ENCODE results near the gene REV1.
"Not testable (repeated sequence)": the region's sequence is repeated elsewhere in the genome, so short reads cannot be mapped to it uniquely, and the experiment has no call there.

REV1 gene

DNA sequence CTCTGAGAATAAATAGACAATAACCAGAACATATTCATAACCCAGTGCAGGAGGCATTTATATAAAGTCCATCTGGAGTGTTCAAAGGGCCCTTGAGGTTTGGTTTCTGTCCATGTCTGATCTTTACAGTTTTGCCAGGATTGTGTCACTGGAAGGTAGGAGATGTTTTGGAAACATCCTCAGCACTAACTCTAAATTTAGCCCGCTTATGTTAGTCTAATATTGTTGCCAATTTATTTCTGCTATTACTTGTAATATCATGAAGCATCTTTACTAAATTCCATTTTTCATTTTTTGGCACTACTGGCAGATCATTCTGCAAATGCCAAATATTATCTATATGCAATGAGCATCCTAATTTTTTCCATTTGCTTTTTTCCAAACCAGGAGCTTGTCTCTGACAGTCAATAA, 22.4 kb upstream of the REV1 start:
- no peak for FAIRE-seq
- TF ChIP-seq CTCF (IDR thresholded peaks at IDR 0.05; ENCODE audit: insufficient read depth, missing control alignments) = no peak
- no peak for DNase-seq (ENCODE audit: insufficient read length, low spot score)

DNA sequence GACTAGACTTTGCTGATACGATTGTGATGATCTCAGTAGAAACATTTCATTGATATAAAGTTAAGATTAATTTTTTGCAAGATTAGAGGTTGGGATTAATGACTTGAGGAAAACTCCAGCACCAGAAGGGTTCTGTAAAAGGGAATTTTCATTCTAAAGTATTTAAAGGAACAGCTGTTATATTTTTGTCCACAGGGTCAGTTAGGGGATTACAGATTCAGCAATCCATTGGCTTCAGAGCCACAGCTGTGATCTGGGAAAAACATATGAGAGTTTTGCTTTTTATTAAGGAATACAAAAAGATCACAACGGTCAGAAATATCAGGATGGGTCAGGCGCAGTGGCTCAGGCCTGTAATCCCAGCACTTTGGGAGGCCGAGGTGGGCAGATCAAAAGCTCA, 19.6 kb upstream of the REV1 start:
- no peak for DNase-seq (ENCODE audit: insufficient read length, low spot score)
- FAIRE-seq = no peak
- TF ChIP-seq CTCF (IDR thresholded peaks at IDR 0.05; ENCODE audit: insufficient read depth, missing control alignments) = no peak

DNA sequence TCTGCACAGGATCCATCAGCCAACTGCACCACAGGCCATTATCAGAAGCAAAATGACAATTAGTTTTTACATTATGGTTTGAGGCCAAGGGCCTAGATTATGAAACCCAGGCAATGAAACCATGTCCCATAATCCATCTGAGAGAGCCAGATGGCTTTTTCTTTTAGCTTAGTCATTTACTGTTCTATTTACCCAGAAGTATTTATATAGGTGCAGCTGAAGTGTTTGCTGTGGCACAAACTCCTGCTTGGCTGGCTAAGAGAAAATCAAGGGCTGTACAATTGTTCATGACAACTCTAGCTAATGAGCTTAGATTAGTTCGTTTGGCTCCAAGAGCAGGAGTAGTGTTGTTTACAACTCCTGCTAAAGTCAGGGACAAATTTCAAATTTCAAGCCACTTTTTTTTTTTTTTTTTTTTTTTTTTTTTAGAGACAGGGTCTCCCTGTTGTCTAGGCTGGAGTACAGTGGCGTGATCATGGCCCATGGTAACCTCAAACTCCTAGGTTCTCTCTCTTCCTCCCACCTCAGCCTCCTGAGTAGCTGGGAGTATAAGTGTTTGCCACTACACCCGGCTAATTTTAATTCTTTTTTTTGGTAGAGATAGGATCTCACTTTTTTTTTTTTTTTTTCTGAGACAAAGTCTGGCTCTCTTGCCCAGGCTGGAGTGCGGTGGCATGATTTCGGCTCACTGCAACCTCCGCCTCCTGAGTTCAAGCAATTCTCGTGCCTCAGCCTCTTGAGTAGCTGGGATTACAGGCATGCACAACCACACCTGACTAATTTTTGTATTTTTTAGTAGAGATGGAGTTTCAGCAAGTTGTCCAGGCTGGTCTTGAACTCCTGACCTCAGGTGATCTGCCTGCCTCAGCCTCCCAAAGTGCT, 18.4 kb upstream of the REV1 start:
- FAIRE-seq (no peak), DNase-seq (ENCODE audit: insufficient read length, low spot score) (no peak)
- TF ChIP-seq CTCF (IDR thresholded peaks at IDR 0.05; ENCODE audit: insufficient read depth, missing control alignments) = no peak

DNA sequence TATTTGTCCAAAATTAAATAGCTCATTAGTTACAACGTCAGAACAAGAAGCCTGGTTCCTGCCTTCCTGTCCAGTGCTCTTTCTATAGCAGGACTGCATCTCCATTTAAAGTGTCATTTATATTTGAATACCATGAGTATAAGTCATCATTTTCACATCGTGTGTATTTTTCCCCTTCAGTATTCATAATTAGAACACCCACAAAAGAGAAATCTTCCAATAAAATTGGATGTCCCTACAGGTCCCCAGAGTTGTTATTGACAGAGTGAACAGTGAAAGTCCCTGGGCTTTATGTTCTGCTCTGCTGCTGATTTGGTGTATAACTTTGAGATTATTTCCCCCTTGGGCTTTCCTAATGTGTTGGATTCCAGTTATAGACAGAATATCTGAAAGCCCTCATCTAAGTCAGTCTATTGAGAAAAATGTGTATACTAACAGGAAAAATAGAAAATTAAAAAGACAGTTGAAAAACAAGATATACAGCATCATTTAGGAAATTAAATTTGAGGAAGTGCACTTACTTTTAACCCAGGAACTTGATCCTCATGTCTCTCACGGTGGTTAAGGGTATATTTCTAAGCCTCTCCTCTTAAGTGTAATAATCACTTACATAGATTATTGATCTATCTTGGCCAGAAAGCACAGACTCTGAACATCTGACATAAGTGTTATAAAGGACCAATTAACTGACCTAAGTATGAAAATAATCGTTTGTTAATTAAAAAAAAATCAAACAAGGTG, 15.2 kb upstream of the REV1 start:
- TF ChIP-seq CTCF (IDR thresholded peaks at IDR 0.05; ENCODE audit: insufficient read depth, missing control alignments) = no peak
- DNase-seq (ENCODE audit: insufficient read length, low spot score) = no peak
- no peak for FAIRE-seq

DNA sequence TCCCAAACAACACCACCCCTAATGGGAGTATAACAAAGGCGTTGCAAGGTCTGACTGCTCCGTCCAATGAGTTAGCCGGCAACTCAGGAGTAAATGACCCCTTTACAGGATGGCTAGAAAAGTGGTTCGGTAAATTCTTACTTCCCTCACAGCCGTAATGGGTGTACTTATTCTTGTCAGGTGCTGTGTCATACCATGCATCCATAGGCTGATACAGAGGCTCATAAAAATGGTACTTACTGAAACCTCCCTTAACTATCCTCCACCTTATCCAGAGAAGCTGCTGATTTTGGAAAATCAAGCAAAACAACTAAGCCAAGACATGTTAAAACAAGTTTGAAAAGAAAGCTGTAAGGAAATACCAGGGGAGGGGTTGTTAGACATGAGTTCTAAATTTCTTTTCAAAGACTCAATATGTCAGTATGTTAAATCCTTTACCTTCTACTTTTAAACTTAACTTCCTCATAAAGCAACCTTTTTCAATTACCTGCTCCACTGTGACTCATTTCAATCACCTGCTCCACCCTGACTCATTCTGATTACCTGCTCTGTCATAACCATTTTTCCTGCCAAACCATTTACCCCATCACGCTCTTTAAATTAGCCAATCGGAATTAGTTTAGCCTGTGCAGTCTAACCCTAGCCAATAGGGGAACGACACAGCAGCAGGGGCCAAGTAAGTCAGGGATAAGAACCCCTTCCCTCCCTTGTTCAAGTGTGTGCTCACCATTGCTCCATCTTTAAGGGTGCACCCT, 14.0 kb upstream of the REV1 start:
- not testable (repeated sequence) for FAIRE-seq

DNA sequence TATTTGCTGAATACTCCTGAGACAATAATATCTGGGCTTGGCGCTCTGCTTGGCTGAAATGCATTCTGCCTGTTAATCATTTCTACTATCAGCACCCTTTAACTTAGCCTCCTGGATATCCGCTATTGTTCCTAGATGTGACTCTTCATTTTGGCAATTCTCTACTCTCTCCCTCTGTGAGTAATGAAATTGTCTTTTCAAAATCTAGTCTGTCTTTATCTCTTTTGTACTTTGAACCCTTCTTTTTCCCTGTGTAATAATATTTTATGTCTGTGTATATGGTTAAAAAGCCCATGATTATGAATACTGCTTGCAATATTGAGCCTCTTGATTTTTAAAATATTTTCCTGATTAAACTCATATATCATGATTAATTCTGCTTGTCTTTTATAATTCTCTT, 6.2 kb upstream of the REV1 start:
- DNase-seq (ENCODE audit: insufficient read length, low spot score) = no peak
- FAIRE-seq = no peak
- TF ChIP-seq CTCF (IDR thresholded peaks at IDR 0.05; ENCODE audit: insufficient read depth, missing control alignments) = no peak

More for the DNA sequence above, 14.0 kb upstream of the REV1 start:
- not testable (repeated sequence) for DNase-seq (ENCODE audit: insufficient read length, low spot score)

DNA sequence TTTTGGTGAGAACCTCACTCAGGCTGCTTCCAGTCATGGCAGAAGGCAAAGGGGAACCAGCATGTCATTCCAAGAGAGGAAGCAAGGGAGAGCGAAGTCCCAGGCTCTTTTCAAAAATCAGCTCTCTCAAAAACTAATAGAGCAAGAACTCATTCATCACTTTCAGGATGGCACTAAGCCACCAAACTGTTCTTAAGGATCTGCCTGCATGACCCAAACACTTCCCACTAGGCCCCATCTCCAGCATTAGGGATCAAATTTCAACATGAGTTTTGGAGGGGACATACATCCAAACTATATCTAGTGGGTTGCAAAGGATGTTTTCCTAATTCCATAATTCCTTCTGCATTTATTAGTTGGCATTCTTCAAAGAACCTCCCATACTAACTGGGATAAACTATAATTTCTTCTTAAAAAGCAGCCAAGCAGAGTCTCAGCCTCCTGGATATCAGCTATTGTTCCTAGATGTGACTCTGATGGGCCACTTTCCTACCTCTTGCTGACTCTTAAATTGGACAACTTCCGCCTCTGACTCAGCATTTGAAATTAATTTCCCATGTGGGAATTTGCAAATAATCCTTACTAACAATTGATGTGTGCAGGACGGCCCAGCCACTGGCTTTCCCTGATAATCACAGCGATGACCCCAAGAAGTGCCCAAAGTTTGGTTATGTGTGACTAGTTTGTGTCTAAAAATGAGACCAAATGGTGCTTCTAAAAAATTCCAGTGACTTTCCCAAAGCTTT, 5.5 kb upstream of the REV1 start:
- FAIRE-seq = no peak
- no peak for TF ChIP-seq CTCF (IDR thresholded peaks at IDR 0.05; ENCODE audit: insufficient read depth, missing control alignments)

More for the DNA sequence above, 5.5 kb upstream of the REV1 start:
- no peak for DNase-seq (ENCODE audit: insufficient read length, low spot score)

All from D721Med (cell line).